Osteocyte (in vitro differentiated cells): ENCODE measurements around the gene LRRC2. TPM values are rescaled to one million over a fixed set of nuclear protein-coding genes. Genes with fewer than 3 reads are reported as not detected.
A peak's percentile ranks its signal among the peaks of the same experiment; 100 is the strongest.

Experiments
- DNase-seq: peaks from one replicate; pipeline ENCODE4 v3.0.0; 2021; ENCODE audit warnings: mixed read lengths; ENCODE audit not compliant: unreplicated experiment; ENCODE audit errors: extremely low spot score
- H3K27ac Mint-ChIP-seq: one replicate; pipeline ENCODE4 v1.8.0; 2021; ENCODE audit warnings: mild to moderate bottlenecking, mixed read lengths; ENCODE audit not compliant: unreplicated experiment
- H3K27me3 Mint-ChIP-seq: one replicate; pipeline ENCODE4 v1.8.0; 2021; ENCODE audit warnings: mixed read lengths; ENCODE audit not compliant: unreplicated experiment
- H3K36me3 Mint-ChIP-seq: one replicate; pipeline ENCODE4 v1.8.0; 2021; ENCODE audit warnings: mixed read lengths; ENCODE audit not compliant: unreplicated experiment
- H3K4me1 Mint-ChIP-seq: one replicate; pipeline ENCODE4 v1.8.0; 2021; ENCODE audit warnings: mixed read lengths; ENCODE audit not compliant: unreplicated experiment
- H3K4me3 Mint-ChIP-seq: one replicate; pipeline ENCODE4 v1.8.0; 2021; ENCODE audit warnings: mild to moderate bottlenecking, moderate library complexity, mixed read lengths; ENCODE audit not compliant: unreplicated experiment
- H3K9me3 Mint-ChIP-seq: one replicate; pipeline ENCODE4 v1.8.0; 2021; ENCODE audit warnings: mixed read lengths; ENCODE audit not compliant: unreplicated experiment
- total RNA-seq: library from RNA; stranded (reverse); gene quantifications from 2 replicates; pipeline ENCODE4 v1.2.1, GENCODE V29; 2021
- TF ChIP-seq, protein P1 (sequence below): fragments of 200-600 bp; sonication (generic); IDR thresholded peaks from 2 replicates; pipeline ENCODE4 v1.5.0; 2021; ENCODE audit warnings: antibody characterized with exemption, mild to moderate bottlenecking, moderate library complexity

Gene LRRC2
- total RNA-seq, 1 donor from 2014 or later = 1.5 TPM

DNA sequence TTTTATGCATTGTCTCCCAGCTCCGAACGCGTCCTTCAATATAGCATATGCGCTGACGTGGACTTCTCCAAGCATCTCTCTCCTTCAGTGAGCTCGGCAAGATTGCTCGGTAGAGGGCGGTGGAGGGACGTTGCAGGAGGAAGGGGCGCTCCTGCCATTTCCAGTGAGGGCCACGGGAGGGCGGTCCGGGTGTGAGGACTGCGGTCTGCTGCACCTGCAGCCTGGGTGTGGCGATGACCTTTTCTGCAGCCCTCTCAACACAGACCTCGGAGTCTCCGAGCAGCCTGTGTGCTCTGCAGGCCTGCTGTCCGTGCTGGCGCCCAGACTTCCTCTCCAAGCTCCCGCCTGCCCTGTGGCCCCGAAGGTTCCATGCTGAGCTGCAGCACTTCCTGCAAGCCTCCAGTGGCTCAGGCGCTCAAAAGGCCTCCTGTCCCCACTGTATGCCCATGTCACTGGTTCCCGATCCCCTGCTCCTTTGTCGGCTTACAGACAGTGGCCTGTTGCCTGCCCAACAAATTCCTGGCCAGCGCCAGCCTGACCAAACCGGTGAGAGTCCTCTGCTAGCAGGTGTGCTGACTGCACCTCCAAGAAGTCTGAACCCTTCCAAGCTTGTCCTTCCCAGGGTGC, 77.3 kb downstream of the LRRC2 start:
- no peak overlapping the region for H3K27ac Mint-ChIP-seq
- no peak overlapping the region for H3K4me3 Mint-ChIP-seq
- peaks cover 8% of the 10 kb centered on the region for H3K4me1 Mint-ChIP-seq
- TF ChIP-seq, protein P1, sequence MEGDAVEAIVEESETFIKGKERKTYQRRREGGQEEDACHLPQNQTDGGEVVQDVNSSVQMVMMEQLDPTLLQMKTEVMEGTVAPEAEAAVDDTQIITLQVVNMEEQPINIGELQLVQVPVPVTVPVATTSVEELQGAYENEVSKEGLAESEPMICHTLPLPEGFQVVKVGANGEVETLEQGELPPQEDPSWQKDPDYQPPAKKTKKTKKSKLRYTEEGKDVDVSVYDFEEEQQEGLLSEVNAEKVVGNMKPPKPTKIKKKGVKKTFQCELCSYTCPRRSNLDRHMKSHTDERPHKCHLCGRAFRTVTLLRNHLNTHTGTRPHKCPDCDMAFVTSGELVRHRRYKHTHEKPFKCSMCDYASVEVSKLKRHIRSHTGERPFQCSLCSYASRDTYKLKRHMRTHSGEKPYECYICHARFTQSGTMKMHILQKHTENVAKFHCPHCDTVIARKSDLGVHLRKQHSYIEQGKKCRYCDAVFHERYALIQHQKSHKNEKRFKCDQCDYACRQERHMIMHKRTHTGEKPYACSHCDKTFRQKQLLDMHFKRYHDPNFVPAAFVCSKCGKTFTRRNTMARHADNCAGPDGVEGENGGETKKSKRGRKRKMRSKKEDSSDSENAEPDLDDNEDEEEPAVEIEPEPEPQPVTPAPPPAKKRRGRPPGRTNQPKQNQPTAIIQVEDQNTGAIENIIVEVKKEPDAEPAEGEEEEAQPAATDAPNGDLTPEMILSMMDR = peak; percentile 100
- H3K27me3 Mint-ChIP-seq = no peaks in the 10 kb centered on the region
- peak; percentile 95 for DNase-seq
- H3K9me3 Mint-ChIP-seq = no peaks in the 10 kb centered on the region
- H3K36me3 Mint-ChIP-seq = no peaks in the 10 kb centered on the region

GRCh38 chr3:46485779-46486175, 80.3 kb downstream of the LRRC2 start:
- no peak overlapping the region for H3K27ac Mint-ChIP-seq

DNA sequence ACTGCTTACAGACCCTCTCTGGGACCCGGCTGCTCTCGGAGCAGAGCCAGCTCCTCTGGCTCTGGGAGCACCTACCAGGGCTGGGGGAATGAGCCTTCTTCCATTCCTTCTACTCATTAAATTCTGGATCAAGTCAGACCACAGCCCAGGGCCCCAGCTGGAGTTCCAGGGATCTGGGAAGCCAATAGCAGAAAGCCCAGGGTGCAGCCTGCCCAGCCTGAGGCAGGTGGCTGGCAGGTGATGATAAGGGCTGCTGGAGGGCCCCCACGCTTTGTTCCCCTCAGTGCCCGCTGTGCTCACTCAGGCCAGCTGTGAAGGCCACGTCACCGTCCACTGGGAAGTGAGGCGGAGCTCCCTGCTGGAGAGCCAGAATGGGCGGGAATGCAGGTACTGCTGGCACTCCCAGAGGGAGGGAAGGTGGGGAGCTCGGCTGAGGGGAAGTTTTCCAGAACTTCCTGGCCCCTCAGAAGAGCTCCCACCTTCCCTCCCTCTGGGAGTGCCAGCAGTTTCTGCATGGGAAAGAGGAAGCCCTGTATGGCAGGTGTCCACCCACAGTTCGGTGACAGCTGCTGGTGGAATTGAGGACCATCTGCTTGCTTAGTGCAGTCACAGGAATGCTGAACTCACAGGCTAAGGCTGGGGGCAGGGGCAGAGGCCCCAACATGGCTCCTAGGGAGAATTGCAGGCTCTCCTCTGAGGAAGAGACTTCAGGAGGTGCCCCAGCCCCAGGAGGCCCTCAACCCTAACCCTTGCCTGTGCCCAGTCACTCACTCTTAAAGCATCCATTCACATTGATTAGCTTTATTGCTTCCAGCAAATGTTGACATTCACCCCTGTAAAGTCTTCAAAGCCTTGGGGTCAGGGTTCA, 81.0 kb downstream of the LRRC2 start:
- Mint-ChIP-seq H3K27ac (no peak overlapping the region), H3K27me3 (peaks cover 19% of the 10 kb centered on the region), H3K36me3 (no peaks in the 10 kb centered on the region), H3K4me3 (no peak overlapping the region), H3K4me1 (peaks cover 8% of the 10 kb centered on the region), H3K9me3 (no peaks in the 10 kb centered on the region)
- DNase-seq = no peak
- TF ChIP-seq, protein P1 = no peak

More at GRCh38 chr3:46485779-46486175, 80.3 kb downstream of the LRRC2 start:
- H3K4me1 Mint-ChIP-seq = peaks cover 8% of the 10 kb centered on the region
- H3K4me3 Mint-ChIP-seq = no peak overlapping the region
- no peaks in the 10 kb centered on the region for H3K9me3 Mint-ChIP-seq
- peaks cover 13% of the 10 kb centered on the region for H3K27me3 Mint-ChIP-seq
- DNase-seq = no peak
- no peaks in the 10 kb centered on the region for H3K36me3 Mint-ChIP-seq
- TF ChIP-seq, protein P1 = no peak

DNA sequence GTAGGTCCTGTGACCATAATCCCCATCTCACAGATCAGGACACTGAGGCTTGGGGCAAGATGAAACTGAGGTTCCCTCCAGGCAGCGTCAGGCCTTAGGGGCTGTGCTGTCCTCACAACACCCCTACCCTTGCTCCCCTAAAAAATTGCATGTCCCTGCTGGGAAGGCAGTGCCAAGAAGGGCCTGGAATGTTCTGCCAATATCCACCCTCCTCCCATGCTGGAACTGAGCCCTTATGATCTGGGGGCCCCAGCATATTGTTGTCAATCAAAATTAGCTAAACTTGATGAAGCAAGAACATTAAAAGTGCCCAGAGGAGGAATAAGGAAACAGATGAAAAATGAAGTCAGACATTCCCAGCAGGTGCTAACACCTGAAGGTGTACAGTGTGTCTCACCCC, 81.7 kb downstream of the LRRC2 start:
- Mint-ChIP-seq H3K4me1 (peaks cover 8% of the 10 kb centered on the region), H3K36me3 (no peaks in the 10 kb centered on the region), H3K27ac (no peak overlapping the region), H3K4me3 (no peak overlapping the region), H3K27me3 (peaks cover 24% of the 10 kb centered on the region), H3K9me3 (no peaks in the 10 kb centered on the region)
- TF ChIP-seq, protein P1 = no peak
- no peak for DNase-seq

- DNase-seq = no peak
- no peaks in the 10 kb centered on the region for H3K9me3 Mint-ChIP-seq
- peaks cover 4% of the 10 kb centered on the region for H3K4me1 Mint-ChIP-seq
- no peaks in the 10 kb centered on the region for H3K36me3 Mint-ChIP-seq
- H3K4me3 Mint-ChIP-seq = no peak overlapping the region
- H3K27me3 Mint-ChIP-seq = peaks cover 29% of the 10 kb centered on the region
- TF ChIP-seq, protein P1 = no peak
- no peak overlapping the region for H3K27ac Mint-ChIP-seq
Observed at GRCh38 chr3:46483825-46484224, 82.3 kb downstream of the LRRC2 start.
